Stomach (tissue), 9 donors: ENCODE results near the gene C8B. TPM values are rescaled to one million over a fixed set of nuclear protein-coding genes. Genes with fewer than 3 reads are reported as not detected.
A peak's percentile ranks its signal among the peaks of the same experiment; 100 is the strongest.

Experiments
- DNase-seq, 2 donors: peaks; one replicate each; pipeline versions ENCODE4 v3.0.0 to v3.0.0-alpha.2; 2013 to 2019
- H3K27ac ChIP-seq, 5 donors: fragments of 200-600 bp in 4 of 5; sonication (generic) in 4 of 5; one replicate each; pipeline ENCODE4 v1.5.1; 2013 to 2019; ENCODE audit warnings: mild to moderate bottlenecking in 1 of 5, moderate library complexity in 1 of 5
- H3K27me3 ChIP-seq, 3 donors: fragments of 200-600 bp; sonication (generic); one replicate each; pipeline ENCODE4 v1.5.1; 2017 to 2019; ENCODE audit warnings: mixed run types in 1 of 3
- H3K36me3 ChIP-seq, 4 donors: fragments of 200-600 bp; sonication (generic); 1 replicate in 3 of 4; 2 replicates in 1 of 4; pipeline ENCODE4 v1.5.1; 2016 to 2019
- H3K4me1 ChIP-seq, 4 donors: fragments of 200-600 bp; sonication (generic); one replicate each; pipeline ENCODE4 v1.5.1; 2016 to 2019
- H3K4me3 ChIP-seq, 4 donors: fragments of 200-600 bp; sonication (generic) in 3 of 4; one replicate each; pipeline ENCODE4 v1.5.1; 2016 to 2019; ENCODE audit warnings: mild to moderate bottlenecking in 1 of 4
- H3K9me3 ChIP-seq, 4 donors: fragments of 200-600 bp; sonication (generic); one replicate each; pipeline ENCODE4 v1.5.1; 2016 to 2019
- EP300 ChIP-seq: sonication (generic); formaldehyde crosslinking; IDR thresholded peaks from one replicate; pipeline ENCODE4 v1.6.1; 2017; ENCODE audit warnings: antibody characterized with exemption
- POLR2A ChIP-seq, 4 donors: fragments of 450-650 bp; IDR thresholded peaks; one replicate each; pipeline ENCODE4 v1.6.1; 2016; ENCODE audit warnings: antibody characterized with exemption in 4 of 4, control low read depth in 2 of 4, mild to moderate bottlenecking in 1 of 4, moderate library complexity in 1 of 4
- POLR2AphosphoS5 ChIP-seq, 3 donors: sonication (generic); formaldehyde crosslinking; IDR thresholded peaks; one replicate each; pipeline ENCODE4 v1.6.1; 2016; ENCODE audit warnings: antibody characterized with exemption in 3 of 3
- WGBS, 5 donors: extraction: QIAGEN DNeasy Blood & Tissue Kit in 3 of 5; methylation state at CpG; one replicate each; pipeline versions ENCODE4 v1.1.5 to v1.1.7; 2013 to 2018; 5-methylcytosine and 5-hydroxymethylcytosine counted together
- intact Hi-C: fragments of 100-400 bp; cut with DNase I; formaldehyde crosslinking; loops from one replicate; pipeline ENCODE4 v1.15.1; 2023; ENCODE audit warnings: low total_unique reads
- polyA plus RNA-seq, 3 donors: library from polyadenylated mRNA; stranded (reverse); fragments of 200-250 nt; gene quantifications; one replicate each; pipeline ENCODE4 v1.2.3, GENCODE V29; 2013
- total RNA-seq, 5 donors: library from RNA; depleted of rRNA; stranded (reverse); fragments of >200 nt; gene quantifications; one replicate each; pipeline versions ENCODE4 v1.1.0 to v1.2.3, GENCODE V29; 2014 to 2016
- TF ChIP-seq, protein P1 (sequence below), 7 experiments: fragments of 450-650 bp in 4 of 7; fragments of 200-600 bp in 3 of 7; sonication (generic) in 3 of 7; IDR thresholded peaks; one replicate each; pipeline ENCODE4 v1.5.1; 2016 to 2019; ENCODE audit warnings: antibody characterized with exemption in 7 of 7, control low read depth in 2 of 7, mild to moderate bottlenecking in 1 of 7
- donor health status: healthy with polysubstance abuse.
- donor health status: Bipolar disorder and iron deficiency.
- donor health status: healthy.

C8B gene
- total and polyA plus RNA-seq, 8 donors = 0.15 to 0.25 TPM; not detected in 6

DNA sequence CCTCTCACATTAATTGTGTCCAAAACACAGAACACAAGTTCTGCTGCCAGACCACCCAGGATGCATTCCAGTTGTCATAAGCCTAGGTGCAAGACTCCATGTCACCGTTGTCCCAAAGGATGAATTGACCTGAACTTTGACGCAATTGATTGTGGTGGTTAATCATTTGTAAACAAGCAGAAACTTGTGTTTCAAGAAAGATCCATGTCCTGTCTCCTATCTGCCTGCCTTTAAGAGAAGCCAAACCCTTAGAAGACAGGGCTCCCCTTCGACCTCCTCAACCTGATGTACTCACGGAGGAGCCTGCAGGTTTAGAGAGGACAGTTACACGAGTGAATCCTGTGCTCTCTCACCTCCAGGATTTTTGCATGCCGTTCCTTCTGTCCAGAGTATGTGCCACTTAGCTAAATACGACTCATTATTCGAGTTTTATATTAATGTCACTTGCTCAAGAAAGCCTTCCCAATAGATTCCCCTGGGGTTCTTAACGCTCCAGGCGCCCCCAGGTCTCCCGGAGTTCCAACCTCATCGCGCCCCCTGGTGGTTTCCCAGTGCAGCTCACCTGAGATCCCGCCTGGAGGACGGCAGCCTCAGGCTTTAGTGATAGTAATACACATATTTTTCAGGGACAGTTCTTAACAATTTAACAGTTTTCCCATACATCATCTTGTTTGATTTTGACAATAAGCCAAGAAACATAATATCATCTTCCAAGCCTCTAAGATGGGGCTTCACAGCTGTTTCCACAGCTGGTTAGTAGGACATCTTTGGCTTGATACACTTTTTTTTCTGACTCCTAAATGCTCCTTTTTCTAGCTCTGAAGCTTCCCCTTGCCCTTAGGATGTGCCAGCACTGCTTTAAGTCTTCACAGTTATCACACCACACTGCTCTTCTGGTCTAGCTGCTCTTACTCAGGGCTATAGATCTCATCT is 2.4 kb upstream of the C8B start:
- H3K36me3 ChIP-seq = no peaks in the 10 kb centered on the region
- peak; percentile 44 to 48 for DNase-seq

GRCh38 chr1:56967355-56967754 is 1.5 kb upstream of the C8B start:
- no peak for DNase-seq
- Histone ChIP-seq H3K27me3 (no peaks in the 10 kb centered on the region), H3K27ac (no peak overlapping the region), H3K36me3 (no peaks in the 10 kb centered on the region), H3K4me3 (no peak overlapping the region), H3K9me3 (no peaks in the 10 kb centered on the region), H3K4me1 (peaks cover 0 to 7% (median 0%) of the 10 kb centered on the region in 4 donors)
- intact Hi-C loops = no loop called here
- TF ChIP-seq, protein P1, sequence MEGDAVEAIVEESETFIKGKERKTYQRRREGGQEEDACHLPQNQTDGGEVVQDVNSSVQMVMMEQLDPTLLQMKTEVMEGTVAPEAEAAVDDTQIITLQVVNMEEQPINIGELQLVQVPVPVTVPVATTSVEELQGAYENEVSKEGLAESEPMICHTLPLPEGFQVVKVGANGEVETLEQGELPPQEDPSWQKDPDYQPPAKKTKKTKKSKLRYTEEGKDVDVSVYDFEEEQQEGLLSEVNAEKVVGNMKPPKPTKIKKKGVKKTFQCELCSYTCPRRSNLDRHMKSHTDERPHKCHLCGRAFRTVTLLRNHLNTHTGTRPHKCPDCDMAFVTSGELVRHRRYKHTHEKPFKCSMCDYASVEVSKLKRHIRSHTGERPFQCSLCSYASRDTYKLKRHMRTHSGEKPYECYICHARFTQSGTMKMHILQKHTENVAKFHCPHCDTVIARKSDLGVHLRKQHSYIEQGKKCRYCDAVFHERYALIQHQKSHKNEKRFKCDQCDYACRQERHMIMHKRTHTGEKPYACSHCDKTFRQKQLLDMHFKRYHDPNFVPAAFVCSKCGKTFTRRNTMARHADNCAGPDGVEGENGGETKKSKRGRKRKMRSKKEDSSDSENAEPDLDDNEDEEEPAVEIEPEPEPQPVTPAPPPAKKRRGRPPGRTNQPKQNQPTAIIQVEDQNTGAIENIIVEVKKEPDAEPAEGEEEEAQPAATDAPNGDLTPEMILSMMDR (IDR thresholded peaks at IDR 0.05) = no peak
- TF ChIP-seq POLR2A (IDR thresholded peaks at IDR 0.05) (no peak), POLR2AphosphoS5 (IDR thresholded peaks at IDR 0.05) (no peak), EP300 (no peak)
- WGBS, 5 donors = 66 to 75% (median 69%) methylated on average over 3 of the region's 3 CpGs

More for the DNA sequence above, 2.4 kb upstream of the C8B start:
- 24 to 40% (median 29%) methylated on average over 15 of the region's 15 CpGs for WGBS, 5 donors
- no peaks in the 10 kb centered on the region for H3K9me3 ChIP-seq
- no peaks in the 10 kb centered on the region for H3K27me3 ChIP-seq
- peaks cover 0 to 7% (median 0%) of the 10 kb centered on the region in 4 donors for H3K4me1 ChIP-seq
- H3K27ac ChIP-seq = no peak overlapping the region
- intact Hi-C loops = no loop called here
- H3K4me3 ChIP-seq = no peak overlapping the region
- TF ChIP-seq, protein P1 (IDR thresholded peaks at IDR 0.05) = peak in 5 of 7 experiments; percentile 43 to 55 (median 53)
- no peak for TF ChIP-seq POLR2AphosphoS5 (IDR thresholded peaks at IDR 0.05)

DNA sequence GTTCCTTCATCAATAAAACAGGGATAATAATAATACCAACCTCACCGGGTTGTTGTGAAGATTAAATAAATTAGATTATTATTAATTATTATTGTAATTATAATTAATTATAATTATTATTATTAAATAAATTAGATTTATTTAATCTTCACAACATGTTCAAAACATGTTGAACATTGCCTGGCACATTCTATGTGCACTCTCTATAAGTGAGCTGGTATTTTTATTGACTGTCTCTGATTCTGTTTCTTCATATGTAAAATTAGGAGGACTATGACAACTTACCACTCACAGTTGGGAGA is 834 bp upstream of the C8B start:
- DNase-seq = no peak
- H3K4me3 ChIP-seq = no peak overlapping the region
- H3K27ac ChIP-seq = no peak overlapping the region
- H3K27me3 ChIP-seq = no peaks in the 10 kb centered on the region
- H3K9me3 ChIP-seq = no peaks in the 10 kb centered on the region
- intact Hi-C loops = no loop called here
- H3K4me1 ChIP-seq = peaks cover 0 to 7% (median 0%) of the 10 kb centered on the region in 4 donors
- TF ChIP-seq POLR2A (IDR thresholded peaks at IDR 0.05) = no peak
- TF ChIP-seq, protein P1 (IDR thresholded peaks at IDR 0.05) = no peak
- TF ChIP-seq EP300 = no peak
- no peak for TF ChIP-seq POLR2AphosphoS5 (IDR thresholded peaks at IDR 0.05)
- H3K36me3 ChIP-seq = no peaks in the 10 kb centered on the region
- WGBS, 5 donors = 92 to 100% (median 93%) methylated on average over 1 of the region's 1 CpG

DNA sequence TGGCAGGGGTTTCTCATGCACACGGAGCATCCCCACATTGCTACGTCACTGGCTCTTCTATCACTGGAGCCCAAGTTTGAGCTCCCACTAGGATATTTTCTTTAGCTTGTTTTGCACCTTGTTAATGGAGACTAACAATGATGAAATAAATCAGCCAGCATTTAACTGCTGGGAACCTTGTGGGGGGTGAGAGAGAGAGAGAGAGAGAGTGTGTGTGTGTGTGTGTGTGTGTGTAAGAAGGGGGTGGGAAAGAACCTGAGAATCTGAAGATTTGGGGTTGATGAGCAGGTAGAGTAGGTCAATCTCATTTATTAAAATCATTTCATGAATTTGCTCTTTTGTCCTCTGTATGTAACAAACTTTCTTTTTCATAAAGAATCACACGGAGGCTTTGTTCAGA is 624 bp downstream of the C8B start:
- Histone ChIP-seq H3K4me1 (peaks cover 0 to 7% (median 0%) of the 10 kb centered on the region in 4 donors), H3K27ac (no peak overlapping the region), H3K36me3 (no peaks in the 10 kb centered on the region), H3K4me3 (no peak overlapping the region), H3K9me3 (no peaks in the 10 kb centered on the region), H3K27me3 (no peaks in the 10 kb centered on the region)
- WGBS, 5 donors = 67 to 96% (median 72%) methylated on average over 3 of the region's 3 CpGs
- TF ChIP-seq, protein P1 (IDR thresholded peaks at IDR 0.05) = no peak
- no peak for TF ChIP-seq POLR2AphosphoS5 (IDR thresholded peaks at IDR 0.05)
- intact Hi-C loops = no loop called here
- DNase-seq = no peak
